ENCODE measurements around the gene QRICH2.
"Not testable (repeated sequence)": the region's sequence is repeated elsewhere in the genome, so short reads cannot be mapped to it uniquely, and the experiment has no call there.

QRICH2 gene

DNA sequence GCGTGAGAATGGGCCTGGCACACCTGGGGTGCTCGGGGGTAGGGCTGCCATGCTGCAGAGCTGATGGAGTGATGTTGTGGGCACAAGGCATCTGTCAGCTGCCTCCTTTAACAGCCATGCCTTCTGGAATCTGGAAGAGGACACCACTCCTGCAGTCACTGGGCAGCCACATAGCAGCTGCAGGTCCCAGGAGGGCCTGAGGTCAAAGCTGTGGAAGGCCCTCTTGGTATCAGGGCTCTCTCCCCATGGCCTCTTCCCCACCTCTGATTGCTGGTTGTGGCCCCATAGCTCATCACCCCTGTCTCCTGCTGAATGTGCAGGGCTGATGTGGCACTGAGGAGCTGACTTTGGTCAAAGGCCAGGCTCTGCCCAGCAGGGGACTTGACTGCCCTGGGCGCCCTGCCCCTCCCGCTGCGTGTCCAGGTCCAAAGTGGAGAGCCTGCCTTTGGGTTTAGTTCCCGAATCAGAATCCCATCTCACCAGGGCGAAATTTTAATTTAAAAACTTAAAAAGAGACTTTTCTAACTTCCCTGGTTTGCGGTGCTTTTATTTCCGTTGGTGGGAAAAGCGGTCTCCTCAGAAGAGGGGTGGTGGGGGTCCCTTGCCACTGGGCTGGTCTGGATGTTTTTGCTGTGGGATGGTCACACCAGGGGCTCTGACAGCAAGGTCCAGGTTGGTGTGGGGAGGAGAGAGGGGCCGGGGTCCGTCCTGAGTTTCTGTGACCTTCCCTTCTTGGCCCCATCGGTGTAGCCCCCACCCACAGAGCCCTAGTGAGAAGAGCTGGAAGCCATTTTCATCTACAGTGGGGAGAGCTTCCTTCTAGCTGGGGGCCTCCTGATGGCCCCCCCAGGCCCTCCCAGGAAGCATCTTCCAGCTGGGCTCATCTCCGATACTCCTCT is 37.1 kb downstream of the QRICH2 start:
- CTCF ChIA-PET: interaction anchor here (0.9 to 7.4 kb wide), 7 partner anchors 9 to 145 kb away, joined by 3 to 35 read pairs (median 3); no protein-coding TSS in a partner anchor
- peaks cover 0 to 31% (median 10%) of the 10 kb centered on the region in 4 experiments for H3K36me3 ChIP-seq (ENCODE audit: control insufficient read depth in 4 of 4, insufficient read depth in 4 of 4, low read length in 3 of 4)
- DNase-seq: no peak
- H3K27me3 ChIP-seq (replicated peaks in 2 of 5; ENCODE audit: control insufficient read depth in 4 of 5, insufficient read depth in 5 of 5, low read length in 4 of 5): no peaks in the 10 kb centered on the region
- peak overlapping the region; percentile 40 to 68 for H3K27ac ChIP-seq (ENCODE audit: insufficient read depth in 1 of 2, low read depth in 1 of 2, low read length in 2 of 2, poor library complexity in 1 of 2, severe bottlenecking in 2 of 2)
- POLR2A ChIA-PET: interaction anchor here (0.7 to 1.5 kb wide), 4 partner anchors 18 to 193 kb away, joined by 3 read pairs; no protein-coding TSS in a partner anchor
- peak overlapping the region in 2 of 7 experiments; percentile 72 to 77 for H3K4me3 ChIP-seq (ENCODE audit: control insufficient read depth in 1 of 7, extremely low read depth in 1 of 7, insufficient read depth in 4 of 7, low read depth in 2 of 7, low read length in 6 of 7)
- WGBS (ENCODE audit: insufficient coverage): 93% methylated on average over 10 of the region's 14 CpGs
- peaks cover 7 to 89% (median 74%) of the 10 kb centered on the region in 4 experiments for H3K4me1 ChIP-seq (ENCODE audit: control extremely low read depth in 1 of 4, control insufficient read depth in 4 of 4, insufficient read depth in 4 of 4, low read length in 3 of 4)
- H3K9me3 ChIP-seq (ENCODE audit: control extremely low read depth in 1 of 5, control insufficient read depth in 4 of 5, insufficient read depth in 2 of 5, low read depth in 1 of 5, low read length in 4 of 5): no peaks in the 10 kb centered on the region

DNA sequence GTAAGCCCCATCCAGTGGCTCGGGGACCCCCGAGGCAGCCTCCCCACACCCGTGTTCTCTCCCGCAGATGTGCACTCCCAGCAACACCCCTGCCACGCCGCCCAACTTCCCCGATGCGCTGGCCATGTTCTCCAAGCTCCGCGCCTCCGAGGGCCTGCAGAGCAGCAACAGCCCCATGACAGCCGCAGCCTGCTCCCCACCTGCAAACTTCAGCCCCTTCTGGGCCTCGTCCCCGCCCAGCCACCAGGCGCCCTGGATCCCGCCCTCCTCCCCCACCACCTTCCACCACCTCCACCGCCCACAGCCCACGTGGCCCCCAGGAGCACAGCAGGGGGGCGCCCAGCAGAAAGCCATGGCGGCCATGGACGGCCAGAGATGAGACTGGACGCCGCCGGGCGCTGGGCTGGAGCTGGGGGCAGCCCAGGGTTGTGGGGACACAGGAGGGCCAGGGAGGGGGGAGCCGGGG is 37.9 kb downstream of the QRICH2 start:
- H3K4me3 ChIP-seq (ENCODE audit: control insufficient read depth in 1 of 7, extremely low read depth in 1 of 7, insufficient read depth in 4 of 7, low read depth in 2 of 7, low read length in 6 of 7): no peak overlapping the region
- WGBS (ENCODE audit: insufficient coverage): 85% methylated on average over 4 of the region's 26 CpGs
- no peak for DNase-seq
- H3K36me3 ChIP-seq (ENCODE audit: control insufficient read depth in 4 of 4, insufficient read depth in 4 of 4, low read length in 3 of 4): peaks cover 0 to 31% (median 10%) of the 10 kb centered on the region in 4 experiments
- peak overlapping the region in 1 of 2 experiments; percentile 94 for H3K27ac ChIP-seq (ENCODE audit: insufficient read depth in 1 of 2, low read depth in 1 of 2, low read length in 2 of 2, poor library complexity in 1 of 2, severe bottlenecking in 2 of 2)
- CTCF ChIA-PET: interaction anchor here (1.6 to 7.4 kb wide), 3 partner anchors 9 to 23 kb away, joined by 3 to 35 read pairs (median 27); no protein-coding TSS in a partner anchor
- H3K27me3 ChIP-seq (replicated peaks in 2 of 5; ENCODE audit: control insufficient read depth in 4 of 5, insufficient read depth in 5 of 5, low read length in 4 of 5): no peaks in the 10 kb centered on the region
- H3K9me3 ChIP-seq (ENCODE audit: control extremely low read depth in 1 of 5, control insufficient read depth in 4 of 5, insufficient read depth in 2 of 5, low read depth in 1 of 5, low read length in 4 of 5): no peaks in the 10 kb centered on the region
- peaks cover 7 to 82% (median 72%) of the 10 kb centered on the region in 4 experiments for H3K4me1 ChIP-seq (ENCODE audit: control extremely low read depth in 1 of 4, control insufficient read depth in 4 of 4, insufficient read depth in 4 of 4, low read length in 3 of 4)
- POLR2A ChIA-PET: interaction anchor here (1.4 kb wide), 1 partner anchor 20 kb away, joined by 3 read pairs; no protein-coding TSS in a partner anchor

DNA sequence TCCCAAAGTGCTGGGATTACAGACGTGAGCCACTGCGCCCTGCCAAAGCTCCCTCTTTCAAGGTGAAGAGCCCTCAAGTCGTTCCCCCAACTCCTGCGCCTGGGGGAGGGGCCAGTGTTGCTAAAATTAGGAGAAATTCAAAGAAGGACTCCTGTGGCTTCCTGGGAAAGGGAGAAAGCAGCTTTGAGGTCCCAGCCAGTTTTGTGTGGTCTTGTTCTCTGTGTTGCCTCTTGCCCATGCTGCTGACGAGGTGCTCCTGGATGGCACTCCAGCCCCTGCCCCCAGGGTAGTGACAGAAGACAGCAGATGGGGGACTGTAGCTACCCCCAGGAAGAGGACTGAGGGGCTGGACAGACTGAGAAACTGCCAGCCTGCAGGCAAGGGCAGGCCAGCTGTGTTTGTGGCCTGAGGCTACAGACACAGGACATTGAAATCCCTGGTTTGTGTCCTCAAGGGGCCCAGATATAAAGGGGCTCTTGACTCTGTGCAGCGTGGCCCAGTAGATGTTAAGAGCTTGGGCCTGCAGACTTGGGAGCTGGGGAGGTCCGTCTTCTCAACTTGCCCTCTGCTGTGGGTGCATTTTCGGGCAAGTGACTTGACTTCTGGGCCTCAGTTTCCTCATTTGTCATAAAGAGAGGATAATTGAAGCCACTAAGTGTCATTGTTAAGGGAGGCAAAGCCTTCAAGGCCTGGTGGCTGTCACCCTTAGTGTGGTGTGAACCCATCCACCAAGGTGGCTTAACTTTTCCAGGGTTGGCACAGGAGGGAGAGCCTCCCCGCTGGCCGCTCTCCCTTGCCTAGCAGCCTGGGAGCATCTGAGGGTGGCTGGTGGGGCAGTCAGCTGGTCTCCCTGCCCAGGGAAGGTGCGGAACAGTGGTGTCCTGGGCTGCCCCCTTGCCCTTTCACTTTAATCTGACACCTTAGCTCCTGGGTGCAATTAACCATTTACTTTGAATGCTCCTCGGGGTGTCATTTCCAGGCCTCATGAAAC is 38.8 kb downstream of the QRICH2 start:
- 71% methylated on average over 11 of the region's 12 CpGs for WGBS (ENCODE audit: insufficient coverage)
- peaks cover 0 to 31% (median 8%) of the 10 kb centered on the region in 4 experiments for H3K36me3 ChIP-seq (ENCODE audit: control insufficient read depth in 4 of 4, insufficient read depth in 4 of 4, low read length in 3 of 4)
- H3K9me3 ChIP-seq (ENCODE audit: control extremely low read depth in 1 of 5, control insufficient read depth in 4 of 5, insufficient read depth in 2 of 5, low read depth in 1 of 5, low read length in 4 of 5): no peaks in the 10 kb centered on the region
- ChIA-PET CTCF (interaction anchor here (0.8 to 7.4 kb wide), 4 partner anchors 10 to 125 kb away, joined by 3 to 35 read pairs (median 16); no protein-coding TSS in a partner anchor), POLR2A (interaction anchor here (1.4 kb wide), 1 partner anchor 20 kb away, joined by 3 read pairs; no protein-coding TSS in a partner anchor)
- H3K27me3 ChIP-seq (replicated peaks in 2 of 5; ENCODE audit: control insufficient read depth in 4 of 5, insufficient read depth in 5 of 5, low read length in 4 of 5): no peaks in the 10 kb centered on the region
- peaks cover 10 to 81% (median 74%) of the 10 kb centered on the region in 4 experiments for H3K4me1 ChIP-seq (ENCODE audit: control extremely low read depth in 1 of 4, control insufficient read depth in 4 of 4, insufficient read depth in 4 of 4, low read length in 3 of 4)
- H3K27ac ChIP-seq (ENCODE audit: insufficient read depth in 1 of 2, low read depth in 1 of 2, low read length in 2 of 2, poor library complexity in 1 of 2, severe bottlenecking in 2 of 2): peak overlapping the region in 1 of 2 experiments; percentile 94
- H3K4me3 ChIP-seq (ENCODE audit: control insufficient read depth in 1 of 7, extremely low read depth in 1 of 7, insufficient read depth in 4 of 7, low read depth in 2 of 7, low read length in 6 of 7): peak overlapping the region in 1 of 7 experiments; percentile 45
- DNase-seq: no peak

DNA sequence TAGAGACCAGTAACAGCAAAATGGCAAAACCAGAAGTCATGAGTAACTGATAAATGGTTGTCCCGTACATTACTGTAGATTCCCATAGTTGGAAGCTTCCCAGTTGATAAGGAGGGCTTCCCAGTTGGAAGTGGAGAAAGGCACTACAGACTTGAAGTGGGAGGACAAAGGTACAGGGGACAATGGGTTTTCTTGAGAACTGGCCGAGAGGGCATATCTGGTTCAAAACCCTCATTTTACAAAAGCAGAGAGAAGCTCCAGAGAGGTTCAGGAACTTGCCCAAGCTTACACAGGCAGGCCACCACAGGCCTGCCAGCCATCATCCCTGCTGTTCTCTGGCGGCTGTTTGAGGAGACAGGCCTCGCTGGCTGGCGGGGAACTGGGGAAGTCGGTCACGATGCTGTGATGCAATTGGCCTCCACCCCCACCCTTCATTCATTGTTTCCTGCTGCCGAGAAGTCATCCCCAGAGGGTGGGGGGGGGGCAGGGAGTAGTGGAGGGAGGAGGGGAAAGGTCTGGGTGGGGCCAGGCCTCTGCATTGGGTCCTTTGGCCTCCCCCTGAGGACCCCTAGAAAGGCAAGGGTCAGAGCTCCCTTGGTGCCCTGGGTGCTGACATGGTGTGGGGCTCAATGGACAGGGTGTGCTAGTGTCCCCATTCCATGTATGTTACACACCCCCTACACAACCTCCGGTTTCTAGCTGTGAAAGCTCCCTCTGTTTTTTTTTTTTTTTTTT is 39.9 kb downstream of the QRICH2 start:
- CTCF ChIA-PET: interaction anchor here (0.8 to 7.4 kb wide), 3 partner anchors 11 to 123 kb away, joined by 4 to 35 read pairs (median 27); no protein-coding TSS in a partner anchor
- Histone ChIP-seq H3K27ac (ENCODE audit: insufficient read depth in 1 of 2, low read depth in 1 of 2, low read length in 2 of 2, poor library complexity in 1 of 2, severe bottlenecking in 2 of 2) (peak overlapping the region; percentile 40 to 94), H3K27me3 (replicated peaks in 2 of 5; ENCODE audit: control insufficient read depth in 4 of 5, insufficient read depth in 5 of 5, low read length in 4 of 5) (no peaks in the 10 kb centered on the region), H3K4me3 (ENCODE audit: control insufficient read depth in 1 of 7, extremely low read depth in 1 of 7, insufficient read depth in 4 of 7, low read depth in 2 of 7, low read length in 6 of 7) (peak overlapping the region in 6 of 7 experiments; percentile 4 to 96 (median 38)), H3K36me3 (ENCODE audit: control insufficient read depth in 4 of 4, insufficient read depth in 4 of 4, low read length in 3 of 4) (peaks cover 0 to 31% (median 8%) of the 10 kb centered on the region in 4 experiments), H3K9me3 (ENCODE audit: control extremely low read depth in 1 of 5, control insufficient read depth in 4 of 5, insufficient read depth in 2 of 5, low read depth in 1 of 5, low read length in 4 of 5) (no peaks in the 10 kb centered on the region), H3K4me1 (ENCODE audit: control extremely low read depth in 1 of 4, control insufficient read depth in 4 of 4, insufficient read depth in 4 of 4, low read length in 3 of 4) (peaks cover 18 to 82% (median 74%) of the 10 kb centered on the region in 4 experiments)
- 54% methylated on average over 2 of the region's 9 CpGs for WGBS (ENCODE audit: insufficient coverage)
- POLR2A ChIA-PET: no interaction called here
- DNase-seq: peak; percentile 63 to 88 (median 87)

DNA sequence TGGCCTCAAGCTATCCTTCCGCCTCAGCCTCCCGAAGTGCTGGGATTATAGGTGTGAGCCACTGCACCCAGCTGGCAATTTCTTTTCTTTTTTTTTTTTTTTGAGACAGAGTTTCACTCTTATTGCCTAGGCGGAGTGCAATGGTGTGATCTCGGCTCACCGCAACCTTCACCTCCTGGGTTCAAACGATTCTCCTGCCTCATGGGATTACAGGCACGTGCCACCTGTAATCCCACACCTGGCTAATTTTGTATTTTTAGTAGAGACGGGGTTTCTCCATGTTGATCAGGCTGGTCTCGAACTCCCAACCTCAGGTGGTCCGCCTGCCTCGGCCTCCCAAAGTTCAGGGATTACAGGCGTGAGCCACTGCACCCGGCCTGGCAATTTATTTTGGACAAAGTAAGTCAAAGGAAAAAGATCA is 40.5 kb downstream of the QRICH2 start:
- Histone ChIP-seq H3K4me1 (ENCODE audit: control extremely low read depth in 1 of 4, control insufficient read depth in 4 of 4, insufficient read depth in 4 of 4, low read length in 3 of 4) (peaks cover 23 to 82% (median 74%) of the 10 kb centered on the region in 4 experiments), H3K27ac (ENCODE audit: insufficient read depth in 1 of 2, low read depth in 1 of 2, low read length in 2 of 2, poor library complexity in 1 of 2, severe bottlenecking in 2 of 2) (peak overlapping the region; percentile 40 to 94), H3K36me3 (ENCODE audit: control insufficient read depth in 4 of 4, insufficient read depth in 4 of 4, low read length in 3 of 4) (peaks cover 0 to 31% (median 8%) of the 10 kb centered on the region in 4 experiments), H3K4me3 (ENCODE audit: control insufficient read depth in 1 of 7, extremely low read depth in 1 of 7, insufficient read depth in 4 of 7, low read depth in 2 of 7, low read length in 6 of 7) (peak overlapping the region in 5 of 7 experiments; percentile 4 to 96 (median 82))
- H3K27me3 ChIP-seq (replicated peaks in 2 of 5; ENCODE audit: control insufficient read depth in 4 of 5, insufficient read depth in 5 of 5, low read length in 4 of 5); POLR2A ChIA-PET; H3K9me3 ChIP-seq (ENCODE audit: control extremely low read depth in 1 of 5, control insufficient read depth in 4 of 5, insufficient read depth in 2 of 5, low read depth in 1 of 5, low read length in 4 of 5); DNase-seq: not testable (repeated sequence)
- CTCF ChIA-PET: interaction anchor here (4.5 to 7.4 kb wide), 2 partner anchors 12 to 20 kb away, joined by 27 to 35 read pairs; no protein-coding TSS in a partner anchor
- 90% methylated on average over 11 of the region's 13 CpGs for WGBS (ENCODE audit: insufficient coverage)
